ENCODE results near the gene MCU. TPM values are rescaled to one million over a fixed set of nuclear protein-coding genes. Genes with fewer than 3 reads are reported as not detected.

Gene MCU
- total and polyA plus RNA-seq, 7 experiments from 2014 or later: 4.8 to 14.3 (median 10.7) TPM

GRCh38 chr10:72691470-72691862 lies 477 bp upstream of the MCU start:
- Mint-ChIP-seq H3K4me1 (peaks cover 9 to 38% (median 32%) of the 10 kb centered on the region in 7 donors), H3K27me3 (peaks cover 0 to 8% (median 0%) of the 10 kb centered on the region in 5 donors), H3K36me3 (no peaks in the 10 kb centered on the region), H3K9me3 (no peaks in the 10 kb centered on the region), H3K4me3 (peak overlapping the region; percentile 84 to 93 (median 90)), H3K27ac (peak overlapping the region; percentile 5 to 91 (median 58))
- DNase-seq: no peak
- Histone ChIP-seq H3K9me3 (ENCODE audit: control insufficient read depth in 2 of 3, low read length in 3 of 3) (no peaks in the 10 kb centered on the region), H3K4me1 (ENCODE audit: control insufficient read depth in 2 of 2, insufficient read depth in 2 of 2, low read length in 2 of 2) (peaks cover 11 to 12% of the 10 kb centered on the region in 2 donors), H3K27me3 (ENCODE audit: control insufficient read depth in 2 of 2, insufficient read depth in 2 of 2, low read length in 2 of 2) (no peaks in the 10 kb centered on the region), H3K4me3 (ENCODE audit: low read length) (peak overlapping the region; percentile 55), H3K27ac (ENCODE audit: low read depth, low read length) (peak overlapping the region; percentile 68), H3K36me3 (ENCODE audit: control insufficient read depth in 2 of 3, insufficient read depth in 3 of 3, low read length in 3 of 3) (peaks cover 0 to 3% (median 0%) of the 10 kb centered on the region in 3 experiments)
- no peak for ATAC-seq
- POLR2A ChIA-PET: interaction anchor here (0.7 to 1.0 kb wide), 3 partner anchors 8 to 66 kb away, joined by 3 to 5 read pairs (median 4); partner anchors contain the start of gene MICU1
- CTCF ChIA-PET: interaction anchor here (0.5 to 1.0 kb wide), 2 partner anchors 12 to 397 kb away, joined by 3 read pairs; no protein-coding TSS in a partner anchor
- intact Hi-C loops (cut with micrococcal nuclease): loop anchor here (5.0 kb wide), 3 partner anchors 129 to 556 kb away; partner anchors contain the start of genes DDIT4 (in 1 of the 2) and DNAJC9 (in 1 of the 2)

DNA sequence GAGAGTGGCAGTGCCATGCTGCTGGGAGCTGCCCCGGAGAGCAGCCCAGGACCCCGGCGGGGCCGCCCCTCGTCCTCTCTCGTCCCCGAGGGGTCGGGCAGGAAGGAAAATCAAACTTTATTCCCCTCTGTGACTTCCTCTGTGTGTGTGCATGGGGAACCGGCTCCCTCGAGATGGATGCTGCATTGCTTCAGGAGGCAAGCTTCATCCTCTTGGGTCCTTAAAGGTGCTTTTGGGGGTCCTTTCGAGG lies 726 bp downstream of the MCU start:
- no peaks in the 10 kb centered on the region for H3K36me3 Mint-ChIP-seq
- peaks cover 9 to 39% (median 32%) of the 10 kb centered on the region in 7 donors for H3K4me1 Mint-ChIP-seq
- peak overlapping the region; percentile 68 for H3K27ac ChIP-seq (ENCODE audit: low read depth, low read length)
- ATAC-seq (no peak), DNase-seq (no peak)
- intact Hi-C loops (cut with micrococcal nuclease): loop anchor here (1.0 to 5.0 kb wide), 11 partner anchors 66 to 842 kb away; partner anchors contain the start of genes MICU1 (in 2 of the 2), DDIT4 (in 1 of the 2), DNAJC9 (in 1 of the 2) and P4HA1 (in 1 of the 2)
- H3K9me3 ChIP-seq (ENCODE audit: control insufficient read depth in 2 of 3, low read length in 3 of 3): no peaks in the 10 kb centered on the region
- CTCF ChIA-PET: no interaction called here
- peaks cover 11 to 12% of the 10 kb centered on the region in 2 donors for H3K4me1 ChIP-seq (ENCODE audit: control insufficient read depth in 2 of 2, insufficient read depth in 2 of 2, low read length in 2 of 2)
- peaks cover 0 to 3% (median 0%) of the 10 kb centered on the region in 3 experiments for H3K36me3 ChIP-seq (ENCODE audit: control insufficient read depth in 2 of 3, insufficient read depth in 3 of 3, low read length in 3 of 3)
- POLR2A ChIA-PET: interaction anchor here (0.6 to 0.7 kb wide), 2 partner anchors 9 to 802 kb away, joined by 3 to 4 read pairs; no protein-coding TSS in a partner anchor
- no peaks in the 10 kb centered on the region for H3K9me3 Mint-ChIP-seq
- no peaks in the 10 kb centered on the region for H3K27me3 ChIP-seq (ENCODE audit: control insufficient read depth in 2 of 2, insufficient read depth in 2 of 2, low read length in 2 of 2)
- peak overlapping the region; percentile 86 for H3K4me3 ChIP-seq (ENCODE audit: low read length)
- H3K27me3 Mint-ChIP-seq: peaks cover 0 to 3% (median 0%) of the 10 kb centered on the region in 5 donors
- peak overlapping the region; percentile 82 to 93 (median 88) for H3K4me3 Mint-ChIP-seq
- H3K27ac Mint-ChIP-seq: peak overlapping the region; percentile 1 to 93 (median 63)

DNA sequence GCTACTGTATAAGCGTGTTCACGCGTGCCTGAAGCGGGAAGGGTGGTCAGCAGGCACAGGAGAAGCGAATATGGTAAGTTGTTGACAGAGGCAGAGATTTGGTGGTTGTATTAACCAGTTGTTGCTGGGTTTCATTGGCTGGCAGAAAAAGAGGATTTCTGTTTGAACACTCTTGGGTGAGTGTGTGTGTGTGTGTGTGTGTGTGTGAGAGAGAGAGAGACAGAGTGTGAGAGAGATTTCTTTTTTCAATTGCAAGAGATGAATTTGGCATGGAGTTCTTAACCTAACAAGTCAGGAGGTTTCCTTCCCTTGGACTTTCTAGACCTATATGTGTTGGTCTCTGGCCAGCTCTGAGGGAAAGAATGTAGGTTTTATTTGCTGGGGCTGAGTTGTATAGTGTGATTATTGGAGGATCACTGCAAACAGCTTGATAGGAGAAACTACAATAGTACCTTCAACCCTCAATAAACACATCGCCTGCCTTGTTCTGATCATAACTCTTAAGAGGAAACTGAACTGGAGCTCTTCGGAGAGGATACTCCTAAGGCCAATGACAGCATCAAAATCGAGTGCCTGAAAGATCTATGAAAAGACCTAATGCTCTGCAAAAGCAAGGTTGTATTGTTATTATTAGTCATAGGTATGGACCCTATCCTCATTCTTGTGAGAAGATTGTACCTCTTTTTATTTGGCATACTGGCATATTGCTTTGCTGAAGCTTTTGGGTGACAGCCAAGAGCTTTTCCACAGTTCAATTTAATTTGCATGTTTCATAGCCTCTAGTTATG lies 1.2 kb downstream of the MCU start:
- H3K4me1 ChIP-seq (ENCODE audit: control insufficient read depth in 2 of 2, insufficient read depth in 2 of 2, low read length in 2 of 2): peaks cover 11 to 12% of the 10 kb centered on the region in 2 donors
- ChIA-PET POLR2A (interaction anchor here (0.6 to 0.7 kb wide), 3 partner anchors 9 to 802 kb away, joined by 3 to 4 read pairs (median 3); no protein-coding TSS in a partner anchor), CTCF (no interaction called here)
- ATAC-seq (no peak), DNase-seq (peak in 6 of 9 donors; percentile 7 to 43 (median 39))
- no peaks in the 10 kb centered on the region for H3K9me3 Mint-ChIP-seq
- H3K27ac Mint-ChIP-seq: peak overlapping the region; percentile 1 to 93 (median 63)
- peak overlapping the region; percentile 86 for H3K4me3 ChIP-seq (ENCODE audit: low read length)
- no peaks in the 10 kb centered on the region for H3K9me3 ChIP-seq (ENCODE audit: control insufficient read depth in 2 of 3, low read length in 3 of 3)
- H3K4me1 Mint-ChIP-seq: peaks cover 9 to 39% (median 32%) of the 10 kb centered on the region in 7 donors
- peaks cover 0 to 3% (median 0%) of the 10 kb centered on the region in 3 experiments for H3K36me3 ChIP-seq (ENCODE audit: control insufficient read depth in 2 of 3, insufficient read depth in 3 of 3, low read length in 3 of 3)
- intact Hi-C loops (cut with micrococcal nuclease): loop anchor here (1.0 to 5.0 kb wide), 11 partner anchors 67 to 842 kb away; partner anchors contain the start of genes MICU1 (in 2 of the 2), DDIT4 (in 1 of the 2), DNAJC9 (in 1 of the 2) and P4HA1 (in 1 of the 2)
- H3K36me3 Mint-ChIP-seq: no peaks in the 10 kb centered on the region
- H3K27me3 Mint-ChIP-seq: peaks cover 0 to 3% (median 0%) of the 10 kb centered on the region in 5 donors
- H3K27me3 ChIP-seq (ENCODE audit: control insufficient read depth in 2 of 2, insufficient read depth in 2 of 2, low read length in 2 of 2): no peaks in the 10 kb centered on the region
- peak overlapping the region; percentile 68 for H3K27ac ChIP-seq (ENCODE audit: low read depth, low read length)
- H3K4me3 Mint-ChIP-seq: peak overlapping the region; percentile 82 to 93 (median 88)

- no peaks in the 10 kb centered on the region for H3K9me3 ChIP-seq (ENCODE audit: control insufficient read depth in 2 of 3, low read length in 3 of 3)
- H3K27me3 Mint-ChIP-seq: peaks cover 0 to 3% (median 0%) of the 10 kb centered on the region in 5 donors
- peaks cover 11 to 12% of the 10 kb centered on the region in 2 donors for H3K4me1 ChIP-seq (ENCODE audit: control insufficient read depth in 2 of 2, insufficient read depth in 2 of 2, low read length in 2 of 2)
- H3K4me3 ChIP-seq (ENCODE audit: low read length): no peak overlapping the region
- H3K36me3 ChIP-seq (ENCODE audit: control insufficient read depth in 2 of 3, insufficient read depth in 3 of 3, low read length in 3 of 3): peaks cover 0 to 3% (median 0%) of the 10 kb centered on the region in 3 experiments
- DNase-seq (peak in 5 of 9 donors; percentile 4 to 18 (median 5)), ATAC-seq (no peak)
- intact Hi-C loops (cut with micrococcal nuclease): loop anchor here (1.0 to 5.0 kb wide), 5 partner anchors 132 to 553 kb away; partner anchors contain the start of genes DDIT4 (in 1 of the 2) and DNAJC9 (in 1 of the 2)
- no peaks in the 10 kb centered on the region for H3K36me3 Mint-ChIP-seq
- peaks cover 9 to 39% (median 32%) of the 10 kb centered on the region in 7 donors for H3K4me1 Mint-ChIP-seq
- H3K27ac Mint-ChIP-seq: peak overlapping the region in 1 of 9 donors; percentile 17
- CTCF ChIA-PET: interaction anchor here (1.0 to 1.7 kb wide), 2 partner anchors 140 to 330 kb away, joined by 3 to 7 read pairs; no protein-coding TSS in a partner anchor
- H3K27ac ChIP-seq (ENCODE audit: low read depth, low read length): no peak overlapping the region
- no peaks in the 10 kb centered on the region for H3K27me3 ChIP-seq (ENCODE audit: control insufficient read depth in 2 of 2, insufficient read depth in 2 of 2, low read length in 2 of 2)
- no peaks in the 10 kb centered on the region for H3K9me3 Mint-ChIP-seq
- POLR2A ChIA-PET: interaction anchor here (0.6 kb wide), 2 partner anchors 33 to 355 kb away, joined by 3 to 4 read pairs; no protein-coding TSS in a partner anchor
- peak overlapping the region in 2 of 10 donors; percentile 37 to 84 for H3K4me3 Mint-ChIP-seq
Observed at GRCh38 chr10:72694476-72695369, 2.8 kb downstream of the MCU start.

DNA sequence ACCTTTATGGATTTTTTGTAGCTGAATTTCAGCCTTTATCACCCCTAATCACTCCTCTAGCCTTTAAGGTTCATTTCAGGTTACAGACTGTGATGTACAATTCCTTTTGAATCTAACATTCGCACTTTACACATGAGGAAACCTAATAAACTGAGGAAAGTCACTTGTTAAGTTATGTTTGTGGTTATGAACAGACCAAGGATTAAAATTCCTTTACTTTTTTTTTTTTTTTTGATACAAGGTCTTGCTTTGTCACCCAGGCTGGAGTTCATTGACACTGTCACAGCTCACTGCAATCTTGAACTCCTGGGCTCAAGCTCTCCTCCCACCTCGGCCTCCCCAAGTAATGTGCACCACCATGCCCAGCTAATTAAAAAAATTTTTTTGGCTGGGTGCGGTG lies 3.6 kb downstream of the MCU start:
- Histone ChIP-seq H3K9me3 (ENCODE audit: control insufficient read depth in 2 of 3, low read length in 3 of 3) (no peaks in the 10 kb centered on the region), H3K27ac (ENCODE audit: low read depth, low read length) (no peak overlapping the region), H3K36me3 (ENCODE audit: control insufficient read depth in 2 of 3, insufficient read depth in 3 of 3, low read length in 3 of 3) (peaks cover 0 to 3% (median 0%) of the 10 kb centered on the region in 3 experiments), H3K4me1 (ENCODE audit: control insufficient read depth in 2 of 2, insufficient read depth in 2 of 2, low read length in 2 of 2) (peaks cover 11 to 12% of the 10 kb centered on the region in 2 donors), H3K27me3 (ENCODE audit: control insufficient read depth in 2 of 2, insufficient read depth in 2 of 2, low read length in 2 of 2) (no peaks in the 10 kb centered on the region), H3K4me3 (ENCODE audit: low read length) (no peak overlapping the region)
- H3K9me3 Mint-ChIP-seq: no peaks in the 10 kb centered on the region
- no peak for DNase-seq
- ChIA-PET POLR2A (interaction anchor here (0.6 kb wide), 1 partner anchor 354 kb away, joined by 4 read pairs; no protein-coding TSS in a partner anchor), CTCF (interaction anchor here (1.7 kb wide), 1 partner anchor 331 kb away, joined by 7 read pairs; no protein-coding TSS in a partner anchor)
- no peak overlapping the region for H3K27ac Mint-ChIP-seq
- intact Hi-C loops (cut with micrococcal nuclease): no loop called here
- H3K4me3 Mint-ChIP-seq: no peak overlapping the region
- ATAC-seq: no peak
- no peaks in the 10 kb centered on the region for H3K36me3 Mint-ChIP-seq
- H3K4me1 Mint-ChIP-seq: peaks cover 9 to 39% (median 32%) of the 10 kb centered on the region in 7 donors
- H3K27me3 Mint-ChIP-seq: no peaks in the 10 kb centered on the region

All from naive thymus-derived CD4-positive, alpha-beta T cell (primary cell).